ENCODE measurements around the gene PNMA8A.

Gene PNMA8A

GRCh38 chr19:46475986-46476385 lies 4.6 kb upstream of the PNMA8A start:
- H3K9me3 ChIP-seq (ENCODE audit: control insufficient read depth, low read length) = no peaks in the 10 kb centered on the region
- no peaks in the 10 kb centered on the region for H3K36me3 ChIP-seq (ENCODE audit: control insufficient read depth, insufficient read depth, low read length)
- no peak overlapping the region for H3K4me3 ChIP-seq (ENCODE audit: low read length)
- peaks cover 19% of the 10 kb centered on the region for H3K27me3 ChIP-seq (ENCODE audit: control insufficient read depth, insufficient read depth, low read length)
- H3K4me1 ChIP-seq (ENCODE audit: control insufficient read depth, insufficient read depth, low read length) = peaks cover 6% of the 10 kb centered on the region
- H3K9ac ChIP-seq (ENCODE audit: low read length) = no peak overlapping the region

GRCh38 chr19:46474211-46474610 lies 2.8 kb upstream of the PNMA8A start:
- Histone ChIP-seq H3K4me3 (ENCODE audit: low read length) (no peak overlapping the region), H3K27me3 (ENCODE audit: control insufficient read depth, insufficient read depth, low read length) (peaks cover 25% of the 10 kb centered on the region), H3K9ac (ENCODE audit: low read length) (no peak overlapping the region), H3K9me3 (ENCODE audit: control insufficient read depth, low read length) (no peaks in the 10 kb centered on the region), H3K36me3 (ENCODE audit: control insufficient read depth, insufficient read depth, low read length) (no peaks in the 10 kb centered on the region), H3K4me1 (ENCODE audit: control insufficient read depth, insufficient read depth, low read length) (peaks cover 6% of the 10 kb centered on the region)

GRCh38 chr19:46472592-46472991 lies 1.2 kb upstream of the PNMA8A start:
- Histone ChIP-seq H3K36me3 (ENCODE audit: control insufficient read depth, insufficient read depth, low read length) (no peaks in the 10 kb centered on the region), H3K9me3 (ENCODE audit: control insufficient read depth, low read length) (no peaks in the 10 kb centered on the region), H3K4me3 (ENCODE audit: low read length) (no peak overlapping the region), H3K9ac (ENCODE audit: low read length) (no peak overlapping the region), H3K27me3 (ENCODE audit: control insufficient read depth, insufficient read depth, low read length) (peaks cover 25% of the 10 kb centered on the region), H3K4me1 (ENCODE audit: control insufficient read depth, insufficient read depth, low read length) (peaks cover 6% of the 10 kb centered on the region)

- Histone ChIP-seq H3K9me3 (ENCODE audit: control insufficient read depth, low read length) (no peaks in the 10 kb centered on the region), H3K36me3 (ENCODE audit: control insufficient read depth, insufficient read depth, low read length) (no peaks in the 10 kb centered on the region), H3K4me3 (ENCODE audit: low read length) (no peak overlapping the region), H3K9ac (ENCODE audit: low read length) (peak overlapping the region; percentile 31), H3K27me3 (ENCODE audit: control insufficient read depth, insufficient read depth, low read length) (peaks cover 25% of the 10 kb centered on the region), H3K4me1 (ENCODE audit: control insufficient read depth, insufficient read depth, low read length) (peaks cover 6% of the 10 kb centered on the region)
Observed at GRCh38 chr19:46471811-46472543, 614 bp upstream of the PNMA8A start.

DNA sequence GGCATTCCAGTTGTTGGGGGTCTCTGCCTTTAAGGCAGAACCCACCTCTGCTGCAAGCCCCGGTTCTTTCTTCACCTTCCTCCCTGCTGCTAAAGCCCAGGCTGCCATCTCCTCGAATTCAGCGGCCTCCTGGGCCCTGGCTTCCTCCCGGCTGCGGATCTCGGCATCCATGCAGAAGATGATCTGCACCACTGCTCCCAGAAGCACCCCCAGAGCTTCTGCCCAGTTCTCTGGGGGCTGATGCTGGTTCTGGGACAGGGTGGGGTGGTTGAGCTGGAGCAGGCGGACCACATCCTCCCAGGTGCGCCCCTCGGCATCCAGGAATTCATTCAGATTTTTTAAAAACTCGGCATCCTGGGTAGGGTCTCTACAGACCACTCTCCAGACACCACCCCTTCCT lies 987 bp downstream of the PNMA8A start:
- no peaks in the 10 kb centered on the region for H3K36me3 ChIP-seq (ENCODE audit: control insufficient read depth, insufficient read depth, low read length)
- no peak overlapping the region for H3K9ac ChIP-seq (ENCODE audit: low read length)
- H3K4me3 ChIP-seq (ENCODE audit: low read length) = no peak overlapping the region
- peaks cover 25% of the 10 kb centered on the region for H3K27me3 ChIP-seq (ENCODE audit: control insufficient read depth, insufficient read depth, low read length)
- H3K4me1 ChIP-seq (ENCODE audit: control insufficient read depth, insufficient read depth, low read length) = peaks cover 6% of the 10 kb centered on the region
- H3K9me3 ChIP-seq (ENCODE audit: control insufficient read depth, low read length) = no peaks in the 10 kb centered on the region

DNA sequence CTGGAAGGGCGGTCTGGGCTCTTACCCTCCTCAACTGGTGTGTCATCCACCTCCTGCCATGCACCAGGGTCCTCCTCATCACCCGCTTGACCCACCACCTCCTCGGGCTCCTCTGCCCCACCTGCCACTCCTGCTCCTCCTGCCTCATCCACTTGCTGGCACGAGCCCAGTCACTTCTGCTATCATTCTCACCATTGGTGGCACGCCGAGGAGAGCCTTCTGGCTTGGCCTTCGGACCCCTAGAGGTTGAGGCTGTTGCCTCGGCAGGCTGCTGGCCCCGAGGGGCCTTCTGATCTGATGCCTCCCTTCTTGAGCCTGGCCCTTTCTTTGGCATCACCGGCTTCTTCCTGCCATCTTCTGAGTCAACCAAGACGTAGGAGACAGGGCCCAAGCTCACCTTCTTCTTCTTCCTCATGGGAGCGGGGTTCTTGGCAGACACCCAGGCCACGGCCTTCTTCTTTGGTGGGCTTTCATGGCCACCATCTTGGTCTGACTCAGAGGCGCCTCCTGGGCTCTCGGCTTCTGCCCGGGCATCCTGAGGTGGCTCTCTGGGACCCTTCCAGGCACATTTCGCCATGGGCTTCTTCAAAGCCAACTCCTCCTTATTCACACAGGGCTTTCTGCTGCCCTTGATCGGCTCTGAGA lies 1.7 kb downstream of the PNMA8A start:
- Histone ChIP-seq H3K9me3 (ENCODE audit: control insufficient read depth, low read length) (no peaks in the 10 kb centered on the region), H3K4me3 (ENCODE audit: low read length) (no peak overlapping the region), H3K27me3 (ENCODE audit: control insufficient read depth, insufficient read depth, low read length) (peaks cover 25% of the 10 kb centered on the region), H3K9ac (ENCODE audit: low read length) (no peak overlapping the region), H3K36me3 (ENCODE audit: control insufficient read depth, insufficient read depth, low read length) (no peaks in the 10 kb centered on the region), H3K4me1 (ENCODE audit: control insufficient read depth, insufficient read depth, low read length) (peaks cover 6% of the 10 kb centered on the region)

- no peak overlapping the region for H3K4me3 ChIP-seq (ENCODE audit: low read length)
- H3K9ac ChIP-seq (ENCODE audit: low read length) = no peak overlapping the region
- H3K9me3 ChIP-seq (ENCODE audit: control insufficient read depth, low read length) = no peaks in the 10 kb centered on the region
- peaks cover 13% of the 10 kb centered on the region for H3K27me3 ChIP-seq (ENCODE audit: control insufficient read depth, insufficient read depth, low read length)
- no peaks in the 10 kb centered on the region for H3K36me3 ChIP-seq (ENCODE audit: control insufficient read depth, insufficient read depth, low read length)
- peaks cover 4% of the 10 kb centered on the region for H3K4me1 ChIP-seq (ENCODE audit: control insufficient read depth, insufficient read depth, low read length)
Observed at GRCh38 chr19:46466536-46467196, 4.7 kb downstream of the PNMA8A start.

DNA sequence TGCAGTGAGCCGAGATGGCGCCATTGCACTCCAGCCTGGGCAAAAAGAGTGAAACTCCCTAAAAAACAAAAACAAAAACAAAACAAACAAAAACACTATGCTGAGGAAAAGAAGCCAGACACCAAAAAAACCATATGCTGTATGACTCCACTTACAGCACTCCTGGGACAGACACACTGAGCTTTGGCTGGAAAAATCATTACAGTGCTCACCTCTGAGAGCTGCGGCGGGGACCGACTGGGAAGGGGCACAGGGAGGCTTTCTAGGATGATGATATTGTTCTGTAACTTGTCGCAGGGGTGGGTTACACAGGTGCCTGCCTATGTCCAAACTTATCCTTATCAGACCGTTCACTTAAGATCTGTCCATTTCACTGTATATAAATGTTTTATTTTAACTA lies 7.8 kb downstream of the PNMA8A start:
- Histone ChIP-seq H3K4me1 (ENCODE audit: control insufficient read depth, insufficient read depth, low read length) (no peaks in the 10 kb centered on the region), H3K36me3 (ENCODE audit: control insufficient read depth, insufficient read depth, low read length) (no peaks in the 10 kb centered on the region), H3K9ac (ENCODE audit: low read length) (no peak overlapping the region), H3K27me3 (ENCODE audit: control insufficient read depth, insufficient read depth, low read length) (no peaks in the 10 kb centered on the region), H3K9me3 (ENCODE audit: control insufficient read depth, low read length) (no peaks in the 10 kb centered on the region), H3K4me3 (ENCODE audit: low read length) (no peak overlapping the region)

DNA sequence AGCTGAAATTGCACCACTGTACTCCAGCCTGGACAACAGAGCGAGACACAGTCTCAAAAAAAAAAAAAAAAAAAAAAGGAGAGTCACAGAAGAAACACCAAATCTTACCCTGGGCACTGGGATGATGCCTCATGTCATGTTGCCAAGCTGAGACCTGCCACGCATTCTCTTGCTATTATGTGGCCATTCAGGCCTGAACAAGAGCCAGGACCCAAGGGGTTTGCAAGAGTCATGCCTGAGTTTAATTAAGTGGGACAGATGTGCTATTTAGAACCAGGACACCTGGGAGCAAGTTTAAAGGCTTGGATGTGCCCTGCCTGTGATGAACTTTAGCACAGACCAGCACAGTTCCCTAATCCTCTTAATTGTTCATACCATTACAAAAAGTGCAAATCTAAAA lies 9.8 kb downstream of the PNMA8A start:
- Histone ChIP-seq H3K9ac (ENCODE audit: low read length) (no peak overlapping the region), H3K9me3 (ENCODE audit: control insufficient read depth, low read length) (no peaks in the 10 kb centered on the region), H3K4me3 (ENCODE audit: low read length) (no peak overlapping the region), H3K27me3 (ENCODE audit: control insufficient read depth, insufficient read depth, low read length) (peaks cover 3% of the 10 kb centered on the region), H3K36me3 (ENCODE audit: control insufficient read depth, insufficient read depth, low read length) (no peaks in the 10 kb centered on the region), H3K4me1 (ENCODE audit: control insufficient read depth, insufficient read depth, low read length) (peaks cover under 1% of the 10 kb centered on the region)

- Histone ChIP-seq H3K9me3 (ENCODE audit: control insufficient read depth, low read length) (no peaks in the 10 kb centered on the region), H3K27me3 (ENCODE audit: control insufficient read depth, insufficient read depth, low read length) (peaks cover 3% of the 10 kb centered on the region), H3K4me3 (ENCODE audit: low read length) (no peak overlapping the region)
Observed at GRCh38 chr19:46460981-46461380, 10.4 kb downstream of the PNMA8A start.

GRCh38 chr19:46460055-46460454 lies 11.3 kb downstream of the PNMA8A start:
- H3K36me3 ChIP-seq (ENCODE audit: control insufficient read depth, insufficient read depth, low read length) = no peaks in the 10 kb centered on the region
- H3K27me3 ChIP-seq (ENCODE audit: control insufficient read depth, insufficient read depth, low read length) = peaks cover 3% of the 10 kb centered on the region
- peaks cover 3% of the 10 kb centered on the region for H3K4me1 ChIP-seq (ENCODE audit: control insufficient read depth, insufficient read depth, low read length)
- no peak overlapping the region for H3K9ac ChIP-seq (ENCODE audit: low read length)
- H3K4me3 ChIP-seq (ENCODE audit: low read length) = no peak overlapping the region
- H3K9me3 ChIP-seq (ENCODE audit: control insufficient read depth, low read length) = no peaks in the 10 kb centered on the region

More at GRCh38 chr19:46460981-46461380, 10.4 kb downstream of the PNMA8A start:
- no peaks in the 10 kb centered on the region for H3K36me3 ChIP-seq (ENCODE audit: control insufficient read depth, insufficient read depth, low read length)
- H3K4me1 ChIP-seq (ENCODE audit: control insufficient read depth, insufficient read depth, low read length) = peaks cover 3% of the 10 kb centered on the region
- H3K9ac ChIP-seq (ENCODE audit: low read length) = no peak overlapping the region

- Histone ChIP-seq H3K4me1 (ENCODE audit: control insufficient read depth, insufficient read depth, low read length) (peaks cover 3% of the 10 kb centered on the region), H3K27me3 (ENCODE audit: control insufficient read depth, insufficient read depth, low read length) (peaks cover 3% of the 10 kb centered on the region), H3K9me3 (ENCODE audit: control insufficient read depth, low read length) (no peaks in the 10 kb centered on the region), H3K9ac (ENCODE audit: low read length) (no peak overlapping the region), H3K36me3 (ENCODE audit: control insufficient read depth, insufficient read depth, low read length) (no peaks in the 10 kb centered on the region), H3K4me3 (ENCODE audit: low read length) (no peak overlapping the region)
Observed at GRCh38 chr19:46456930-46457329, 14.4 kb downstream of the PNMA8A start.

Data from mucosa of stomach (tissue), 1 donor.